CD4-positive, alpha-beta memory T cell (primary cell): ENCODE data around the gene AGBL1. TPM values are rescaled to one million over a fixed set of nuclear protein-coding genes. Genes with fewer than 3 reads are reported as not detected.
"Not testable (repeated sequence)": the region's sequence is repeated elsewhere in the genome, so short reads cannot be mapped to it uniquely, and the experiment has no call there.

Experiments
- CTCF ChIA-PET: fragments of 350-600 bp; sonication (Branson Sonifier 250); formaldehyde crosslinking; loops from one replicate; lab custom pipeline; 2021; ENCODE audit warnings: inconsistent platforms; ENCODE audit not compliant: partially characterized antibody; lab: Charles Lee
- POLR2A ChIA-PET: fragments of 350-600 bp; sonication (Branson Sonifier 250); formaldehyde crosslinking; loops from one replicate; lab custom pipeline; 2021; ENCODE audit not compliant: partially characterized antibody; lab: Charles Lee
- DNase-seq, 5 donors: peaks; one replicate each; pipeline versions ENCODE4 v3.0.0 to v3.0.0-alpha.2; 2020 to 2022; ENCODE audit warnings: mixed read lengths in 1 of 5
- H3K27ac ChIP-seq: one replicate; pipeline ENCODE4 v1.7.0; 2013; ENCODE audit warnings: low read depth, low read length
- H3K27me3 ChIP-seq: 2 replicates; pipeline ENCODE4 v1.7.0; 2013; ENCODE audit warnings: mild to moderate bottlenecking, low read length, moderate library complexity; ENCODE audit not compliant: insufficient read depth
- H3K36me3 ChIP-seq: 2 replicates; pipeline ENCODE4 v1.7.0; 2013; ENCODE audit warnings: mild to moderate bottlenecking, low read length, moderate library complexity; ENCODE audit not compliant: insufficient read depth
- H3K4me1 ChIP-seq: 2 replicates; pipeline ENCODE4 v1.7.0; 2013; ENCODE audit warnings: mild to moderate bottlenecking, low read length, moderate library complexity; ENCODE audit not compliant: insufficient read depth
- H3K4me3 ChIP-seq, 2 donors: one replicate each; pipeline ENCODE4 v1.7.0; 2013; ENCODE audit warnings: low read length in 2 of 2, mild to moderate bottlenecking in 1 of 2
- H3K9me3 ChIP-seq, 2 donors: one replicate each; pipeline ENCODE4 v1.7.0; 2013; ENCODE audit warnings: low read length in 2 of 2, control low read depth in 1 of 2; ENCODE audit not compliant: control insufficient read depth in 1 of 2
- H3K27ac Mint-ChIP-seq, 7 donors: one replicate each; pipeline ENCODE4 v1.8.0; 2020 to 2021; ENCODE audit warnings: mixed read lengths in 7 of 7, mild to moderate bottlenecking in 6 of 7, inconsistent platforms in 3 of 7, moderate library complexity in 3 of 7
- H3K27me3 Mint-ChIP-seq, 2 donors: one replicate each; pipeline ENCODE4 v1.8.0; 2020 to 2021; ENCODE audit warnings: mixed read lengths in 2 of 2
- H3K36me3 Mint-ChIP-seq, 2 donors: one replicate each; pipeline ENCODE4 v1.8.0; 2020 to 2021; ENCODE audit warnings: mixed read lengths in 2 of 2, inconsistent platforms in 1 of 2, mild to moderate bottlenecking in 1 of 2
- H3K4me1 Mint-ChIP-seq, 4 donors: one replicate each; pipeline ENCODE4 v1.8.0; 2020 to 2021; ENCODE audit warnings: mixed read lengths in 4 of 4, mild to moderate bottlenecking in 1 of 4
- H3K4me3 Mint-ChIP-seq, 8 donors: one replicate each; pipeline ENCODE4 v1.8.0; 2020 to 2021; ENCODE audit warnings: mixed read lengths in 8 of 8, mild to moderate bottlenecking in 7 of 8, moderate library complexity in 6 of 8, inconsistent platforms in 3 of 8
- H3K9me3 Mint-ChIP-seq, 8 donors: one replicate each; pipeline ENCODE4 v1.8.0; 2020 to 2021; ENCODE audit warnings: mixed read lengths in 8 of 8, mild to moderate bottlenecking in 5 of 8, inconsistent platforms in 3 of 8, moderate library complexity in 1 of 8
- intact Hi-C: fragments of 100-400 bp; cut with micrococcal nuclease; formaldehyde crosslinking; loops from one replicate; pipeline ENCODE4 v1.15.1; 2023
- polyA plus RNA-seq, 2 donors: library from polyadenylated mRNA; unstranded; fragments of 300-500 nt; fragmentation: Illumina TruSeq; gene quantifications; one replicate each; pipeline ENCODE4 v1.2.3, GENCODE V29; 2021
- total RNA-seq, 2 experiments: library from RNA; stranded (reverse); gene quantifications; one replicate each; pipeline ENCODE4 v1.2.3, GENCODE V29; 2021

Gene AGBL1
- total and polyA plus RNA-seq, 4 experiments from 2014 or later: not detected

GRCh38 chr15:87031540-87032230 is 952.0 kb downstream of the AGBL1 start:
- Mint-ChIP-seq H3K27me3 (peaks cover 4 to 7% of the 10 kb centered on the region in 2 donors), H3K9me3 (peaks cover 0 to 6% (median 0%) of the 10 kb centered on the region in 8 donors), H3K36me3 (no peaks in the 10 kb centered on the region), H3K4me1 (no peaks in the 10 kb centered on the region), H3K27ac (no peak overlapping the region), H3K4me3 (no peak overlapping the region)
- Histone ChIP-seq H3K36me3 (no peaks in the 10 kb centered on the region), H3K4me1 (no peaks in the 10 kb centered on the region), H3K9me3 (no peaks in the 10 kb centered on the region), H3K27ac (no peak overlapping the region), H3K27me3 (no peaks in the 10 kb centered on the region), H3K4me3 (no peak overlapping the region)
- ChIA-PET CTCF (no interaction called here), POLR2A (no interaction called here)
- intact Hi-C loops: no loop called here
- DNase-seq: no peak

DNA sequence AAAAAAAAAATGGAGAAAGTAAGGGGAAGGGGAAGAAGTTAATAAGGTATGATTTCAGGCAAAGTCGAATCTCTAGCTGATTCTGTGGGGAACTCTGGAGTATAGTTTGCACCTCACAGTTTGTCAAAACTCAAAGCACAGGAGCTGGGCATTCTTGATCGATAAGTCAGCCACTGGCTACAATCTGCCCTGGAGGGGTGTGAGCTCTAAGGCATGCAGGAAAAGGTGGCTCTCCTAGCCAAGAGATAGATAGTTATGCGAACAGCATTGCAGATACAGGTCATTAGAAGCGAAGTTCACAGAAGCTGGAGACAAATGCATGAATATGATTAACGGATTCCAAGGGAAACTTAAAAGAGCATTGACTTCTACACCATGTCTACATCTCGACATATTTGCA is 952.6 kb downstream of the AGBL1 start:
- no peak overlapping the region for H3K4me3 Mint-ChIP-seq
- Histone ChIP-seq H3K27me3 (no peaks in the 10 kb centered on the region), H3K4me3 (no peak overlapping the region), H3K36me3 (no peaks in the 10 kb centered on the region), H3K27ac (no peak overlapping the region), H3K9me3 (no peaks in the 10 kb centered on the region), H3K4me1 (no peaks in the 10 kb centered on the region)
- DNase-seq: no peak
- H3K9me3 Mint-ChIP-seq: peaks cover 0 to 6% (median 0%) of the 10 kb centered on the region in 8 donors
- H3K36me3 Mint-ChIP-seq: no peaks in the 10 kb centered on the region
- no peak overlapping the region for H3K27ac Mint-ChIP-seq
- no peaks in the 10 kb centered on the region for H3K4me1 Mint-ChIP-seq
- peaks cover 4 to 8% of the 10 kb centered on the region in 2 donors for H3K27me3 Mint-ChIP-seq
- intact Hi-C loops: no loop called here
- ChIA-PET CTCF (no interaction called here), POLR2A (no interaction called here)

- H3K27ac Mint-ChIP-seq: no peak overlapping the region
- H3K27me3 Mint-ChIP-seq: peaks cover 4 to 10% of the 10 kb centered on the region in 2 donors
- CTCF ChIA-PET: interaction anchor here (0.6 kb wide), 1 partner anchor 13 kb away, joined by 4 read pairs; no protein-coding TSS in a partner anchor
- DNase-seq: no peak
- H3K27ac ChIP-seq: no peak overlapping the region
- no peaks in the 10 kb centered on the region for H3K27me3 ChIP-seq
- POLR2A ChIA-PET: no interaction called here
- H3K4me1 Mint-ChIP-seq: no peaks in the 10 kb centered on the region
- peaks cover 0 to 6% (median 0%) of the 10 kb centered on the region in 8 donors for H3K9me3 Mint-ChIP-seq
- no peaks in the 10 kb centered on the region for H3K9me3 ChIP-seq
- H3K4me1 ChIP-seq: no peaks in the 10 kb centered on the region
- H3K36me3 ChIP-seq: no peaks in the 10 kb centered on the region
- H3K4me3 Mint-ChIP-seq: no peak overlapping the region
- H3K36me3 Mint-ChIP-seq: no peaks in the 10 kb centered on the region
- intact Hi-C loops: no loop called here
- H3K4me3 ChIP-seq: no peak overlapping the region
Measured at GRCh38 chr15:87033056-87033455, 953.4 kb downstream of the AGBL1 start.

- Mint-ChIP-seq H3K4me3 (no peak overlapping the region), H3K27me3 (peaks cover 4 to 13% of the 10 kb centered on the region in 2 donors), H3K27ac (no peak overlapping the region), H3K36me3 (no peaks in the 10 kb centered on the region), H3K4me1 (no peaks in the 10 kb centered on the region), H3K9me3 (peaks cover 0 to 6% (median 0%) of the 10 kb centered on the region in 8 donors)
- ChIA-PET CTCF (no interaction called here), POLR2A (no interaction called here)
- Histone ChIP-seq H3K36me3 (no peaks in the 10 kb centered on the region), H3K27me3 (no peaks in the 10 kb centered on the region), H3K9me3 (no peaks in the 10 kb centered on the region), H3K27ac (no peak overlapping the region), H3K4me3 (no peak overlapping the region), H3K4me1 (no peaks in the 10 kb centered on the region)
- intact Hi-C loops: no loop called here
- DNase-seq: no peak
Measured at GRCh38 chr15:87034886-87035285, 955.2 kb downstream of the AGBL1 start.

- no peak for DNase-seq
- CTCF ChIA-PET: no interaction called here
- H3K9me3 Mint-ChIP-seq: peaks cover 0 to 6% (median 0%) of the 10 kb centered on the region in 8 donors
Measured at GRCh38 chr15:87038404-87038803, 958.7 kb downstream of the AGBL1 start.

DNA sequence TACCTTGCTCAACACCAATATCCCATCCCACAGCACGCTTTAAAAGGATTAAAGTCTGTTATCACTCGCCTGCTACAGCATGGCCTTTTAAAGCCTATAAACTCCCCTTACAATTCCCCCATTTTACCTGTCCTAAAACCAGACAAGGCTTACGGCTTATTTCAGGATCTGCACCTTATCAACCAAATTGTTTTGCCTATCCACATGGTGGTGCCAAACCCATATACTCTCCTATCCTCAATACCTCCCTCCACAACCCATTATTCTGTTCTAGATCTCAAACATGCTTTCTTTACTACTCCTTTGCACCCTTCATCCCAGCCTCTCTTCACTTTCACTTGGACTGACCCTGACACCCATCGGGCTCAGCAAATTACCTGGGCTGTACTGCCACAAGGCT is 962.9 kb downstream of the AGBL1 start:
- DNase-seq, H3K4me3 ChIP-seq, H3K27me3 ChIP-seq, H3K4me1 ChIP-seq, H3K36me3 Mint-ChIP-seq, H3K4me1 Mint-ChIP-seq, H3K9me3 Mint-ChIP-seq, H3K9me3 ChIP-seq, H3K27me3 Mint-ChIP-seq, intact Hi-C loops, H3K27ac Mint-ChIP-seq, H3K36me3 ChIP-seq, CTCF ChIA-PET, POLR2A ChIA-PET, H3K27ac ChIP-seq, H3K4me3 Mint-ChIP-seq: not testable (repeated sequence)

More at GRCh38 chr15:87038404-87038803, 958.7 kb downstream of the AGBL1 start:
- peaks cover 4 to 6% of the 10 kb centered on the region in 2 donors for H3K27me3 Mint-ChIP-seq
- Histone ChIP-seq H3K9me3 (no peaks in the 10 kb centered on the region), H3K27me3 (no peaks in the 10 kb centered on the region), H3K27ac (no peak overlapping the region), H3K36me3 (no peaks in the 10 kb centered on the region), H3K4me3 (no peak overlapping the region), H3K4me1 (no peaks in the 10 kb centered on the region)
- H3K27ac Mint-ChIP-seq: no peak overlapping the region
- H3K4me1 Mint-ChIP-seq: no peaks in the 10 kb centered on the region
- POLR2A ChIA-PET: no interaction called here
- no peaks in the 10 kb centered on the region for H3K36me3 Mint-ChIP-seq
- no peak overlapping the region for H3K4me3 Mint-ChIP-seq
- intact Hi-C loops: no loop called here

DNA sequence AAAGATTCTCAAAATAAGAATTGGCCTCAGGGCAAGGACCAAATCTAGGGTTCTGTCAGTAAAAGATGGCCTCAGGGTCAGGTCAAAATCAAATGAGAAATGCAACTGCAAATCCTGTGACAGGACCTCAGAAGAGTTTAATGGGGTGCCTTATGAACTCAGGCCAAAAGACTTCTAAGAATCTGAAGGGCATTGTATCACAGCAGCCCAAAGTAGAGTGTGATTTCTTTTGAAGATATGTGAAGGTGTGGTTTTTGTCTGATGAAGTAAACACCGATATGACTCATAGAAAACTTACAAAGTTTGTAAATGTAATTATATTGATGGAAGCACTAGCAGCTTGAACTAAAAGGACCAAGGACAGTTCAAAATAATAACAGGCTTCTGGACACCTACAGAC is 966.1 kb downstream of the AGBL1 start:
- no peaks in the 10 kb centered on the region for H3K9me3 Mint-ChIP-seq
- intact Hi-C loops: no loop called here
- no peaks in the 10 kb centered on the region for H3K4me1 Mint-ChIP-seq
- Histone ChIP-seq H3K36me3 (no peaks in the 10 kb centered on the region), H3K27me3 (no peaks in the 10 kb centered on the region), H3K4me1 (no peaks in the 10 kb centered on the region), H3K27ac (no peak overlapping the region), H3K4me3 (no peak overlapping the region), H3K9me3 (no peaks in the 10 kb centered on the region)
- POLR2A ChIA-PET: no interaction called here
- no peaks in the 10 kb centered on the region for H3K36me3 Mint-ChIP-seq
- peaks cover 0 to 2% of the 10 kb centered on the region in 2 donors for H3K27me3 Mint-ChIP-seq
- H3K27ac Mint-ChIP-seq: no peak overlapping the region
- no peak overlapping the region for H3K4me3 Mint-ChIP-seq
- DNase-seq: no peak
- CTCF ChIA-PET: interaction anchor here (0.7 kb wide), 1 partner anchor 13 kb away, joined by 4 read pairs; no protein-coding TSS in a partner anchor
